Measurements from ENCODE around the gene AHNAK. TPM values are rescaled to one million over a fixed set of nuclear protein-coding genes. Genes with fewer than 3 reads are reported as not detected.

AHNAK gene
- total RNA-seq, 1 donor from 2014 or later, result 226 TPM

- no peak for DNase-seq (ENCODE audit: low read depth)
- no peak overlapping the region for H3K4me3 ChIP-seq (ENCODE audit: low read depth, low read length)
- no peak for TF ChIP-seq CTCF (IDR thresholded peaks at IDR 0.05; ENCODE audit: insufficient read depth, low read length, poor library complexity, severe bottlenecking)
Observed at GRCh38 chr11:62395885-62396551, 150.6 kb downstream of the AHNAK start.

GRCh38 chr11:62394825-62395538, 151.6 kb downstream of the AHNAK start:
- TF ChIP-seq CTCF (IDR thresholded peaks at IDR 0.05; ENCODE audit: insufficient read depth, low read length, poor library complexity, severe bottlenecking), result peak; percentile 43
- Histone ChIP-seq H3K4me3 (ENCODE audit: low read depth, low read length) (no peak overlapping the region), H3K27me3 (ENCODE audit: control insufficient read depth, insufficient read depth, low read length) (no peaks in the 10 kb centered on the region), H3K36me3 (ENCODE audit: control insufficient read depth, insufficient read depth, low read length) (no peaks in the 10 kb centered on the region)
- DNase-seq (ENCODE audit: low read depth), result peak; percentile 52

More at GRCh38 chr11:62395885-62396551, 150.6 kb downstream of the AHNAK start:
- Histone ChIP-seq H3K27me3 (ENCODE audit: control insufficient read depth, insufficient read depth, low read length) (no peaks in the 10 kb centered on the region), H3K36me3 (ENCODE audit: control insufficient read depth, insufficient read depth, low read length) (no peaks in the 10 kb centered on the region)

GRCh38 chr11:62393735-62394134, 152.9 kb downstream of the AHNAK start:
- Histone ChIP-seq H3K36me3 (ENCODE audit: control insufficient read depth, insufficient read depth, low read length) (no peaks in the 10 kb centered on the region), H3K4me3 (ENCODE audit: low read depth, low read length) (no peak overlapping the region), H3K27me3 (ENCODE audit: control insufficient read depth, insufficient read depth, low read length) (no peaks in the 10 kb centered on the region)
- DNase-seq (ENCODE audit: low read depth), result no peak
- TF ChIP-seq CTCF (IDR thresholded peaks at IDR 0.05; ENCODE audit: insufficient read depth, low read length, poor library complexity, severe bottlenecking), result no peak

- Histone ChIP-seq H3K36me3 (ENCODE audit: control insufficient read depth, insufficient read depth, low read length) (no peaks in the 10 kb centered on the region), H3K27me3 (ENCODE audit: control insufficient read depth, insufficient read depth, low read length) (no peaks in the 10 kb centered on the region), H3K4me3 (ENCODE audit: low read depth, low read length) (no peak overlapping the region)
- TF ChIP-seq CTCF (IDR thresholded peaks at IDR 0.05; ENCODE audit: insufficient read depth, low read length, poor library complexity, severe bottlenecking), result peak; percentile 33
- DNase-seq (ENCODE audit: low read depth), result no peak
Observed at GRCh38 chr11:62393061-62393611, 153.5 kb downstream of the AHNAK start.

GRCh38 chr11:62392506-62392905, 154.1 kb downstream of the AHNAK start:
- DNase-seq (ENCODE audit: low read depth), result no peak
- Histone ChIP-seq H3K36me3 (ENCODE audit: control insufficient read depth, insufficient read depth, low read length) (no peaks in the 10 kb centered on the region), H3K4me3 (ENCODE audit: low read depth, low read length) (no peak overlapping the region), H3K27me3 (ENCODE audit: control insufficient read depth, insufficient read depth, low read length) (no peaks in the 10 kb centered on the region)
- TF ChIP-seq CTCF (IDR thresholded peaks at IDR 0.05; ENCODE audit: insufficient read depth, low read length, poor library complexity, severe bottlenecking), result no peak

All from kidney epithelial cell (primary cell).